ENCODE results near the gene RAD54L.

Gene RAD54L

DNA sequence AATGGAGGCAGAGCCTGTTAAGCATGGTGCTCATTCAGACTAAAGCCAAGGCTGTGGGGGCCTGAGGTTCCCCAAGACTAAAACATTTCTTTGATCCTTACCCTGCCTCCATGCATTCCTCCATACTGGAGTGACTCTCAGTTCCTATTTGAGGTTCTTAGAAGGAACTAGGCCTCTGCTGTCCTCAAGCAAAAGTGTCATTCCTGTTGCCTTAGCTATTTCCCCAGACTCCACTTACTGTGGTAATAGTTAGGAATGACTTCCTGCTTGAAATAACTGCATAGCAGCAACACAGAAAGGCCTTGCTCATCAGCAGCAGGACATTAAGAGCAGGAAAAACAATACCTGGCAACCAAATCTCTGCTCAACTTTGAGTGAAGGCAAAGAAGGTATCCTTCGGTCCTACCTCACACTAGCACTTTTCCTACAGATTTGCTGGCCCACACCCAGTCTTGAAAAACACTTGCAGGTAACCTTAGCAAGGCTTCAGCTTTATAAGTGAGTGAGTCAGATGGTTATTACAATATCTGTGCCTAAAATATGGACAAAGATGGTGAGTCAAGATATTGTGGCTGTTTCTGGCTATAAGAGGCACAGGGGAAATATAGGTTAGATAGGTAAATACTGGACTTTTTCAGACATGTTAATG lies 41.0 kb downstream of the RAD54L start:
- H3K4me1 ChIP-seq (ENCODE audit: insufficient read depth, insufficient read length): peaks cover 16% of the 10 kb centered on the region
- H3K4me3 ChIP-seq (ENCODE audit: insufficient read length, low read depth): no peak overlapping the region
- H3K9me3 ChIP-seq (ENCODE audit: insufficient read depth, low read length): no peaks in the 10 kb centered on the region
- no peaks in the 10 kb centered on the region for H3K27me3 ChIP-seq (ENCODE audit: insufficient read depth, insufficient read length)
- TF ChIP-seq ZNF274 (IDR thresholded peaks at IDR 0.05; ENCODE audit: low read depth, low read length) (no peak), SUZ12 (IDR thresholded peaks at IDR 0.05; ENCODE audit: extremely low read depth, insufficient read depth, insufficient read length) (no peak), YY1 (IDR thresholded peaks at IDR 0.05; ENCODE audit: insufficient read depth, insufficient read length) (no peak)
- no peak overlapping the region for H3K9ac ChIP-seq (ENCODE audit: insufficient read length, low read depth)
- H3K36me3 ChIP-seq (ENCODE audit: insufficient read depth, insufficient read length, low read length): peaks cover 76% of the 10 kb centered on the region
- DNase-seq (ENCODE audit: low read depth, low spot score): no peak

DNA sequence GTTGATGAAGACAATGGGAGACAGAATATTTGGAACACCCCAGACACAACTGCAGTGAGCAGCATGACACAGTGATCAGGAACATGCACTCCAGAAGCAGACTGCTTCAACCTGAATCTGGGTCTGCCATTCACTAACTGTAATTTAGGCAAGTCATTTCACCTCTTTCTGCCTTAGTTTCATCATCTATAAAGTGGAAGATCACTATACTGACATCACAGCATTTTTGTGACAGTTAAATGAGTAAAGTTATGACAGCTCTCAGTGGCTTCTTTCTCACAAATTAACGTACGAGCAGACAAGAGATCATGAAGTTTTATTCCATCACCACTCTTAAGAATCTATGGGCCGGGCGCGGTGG lies 41.6 kb downstream of the RAD54L start:
- no peak overlapping the region for H3K9ac ChIP-seq (ENCODE audit: insufficient read length, low read depth)
- TF ChIP-seq YY1 (IDR thresholded peaks at IDR 0.05; ENCODE audit: insufficient read depth, insufficient read length): no peak
- no peak for TF ChIP-seq ZNF274 (IDR thresholded peaks at IDR 0.05; ENCODE audit: low read depth, low read length)
- no peak for TF ChIP-seq SUZ12 (IDR thresholded peaks at IDR 0.05; ENCODE audit: extremely low read depth, insufficient read depth, insufficient read length)

DNA sequence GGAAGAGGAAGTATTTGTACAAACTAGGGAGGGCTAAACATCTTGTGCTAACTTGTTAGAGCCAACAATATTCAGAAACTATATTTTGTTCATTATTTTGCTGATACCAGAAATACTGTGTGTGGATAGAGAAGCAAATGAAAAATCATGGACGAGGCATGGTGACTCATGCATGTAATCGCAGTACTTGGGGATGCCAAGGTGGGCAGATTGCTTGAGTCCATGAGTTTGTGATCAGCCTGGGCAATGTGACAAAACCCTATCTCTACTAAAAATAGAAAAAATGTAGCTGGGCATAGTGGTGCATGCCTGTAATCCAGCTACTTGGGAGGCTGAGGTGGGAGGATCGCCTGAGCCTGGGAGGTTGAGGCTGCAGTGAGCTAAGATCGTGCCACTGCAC lies 42.4 kb downstream of the RAD54L start:
- H3K4me3 ChIP-seq (ENCODE audit: insufficient read length, low read depth): no peak overlapping the region
- peaks cover 12% of the 10 kb centered on the region for H3K4me1 ChIP-seq (ENCODE audit: insufficient read depth, insufficient read length)
- H3K9ac ChIP-seq (ENCODE audit: insufficient read length, low read depth): no peak overlapping the region
- peaks cover 78% of the 10 kb centered on the region for H3K36me3 ChIP-seq (ENCODE audit: insufficient read depth, insufficient read length, low read length)
- no peaks in the 10 kb centered on the region for H3K27me3 ChIP-seq (ENCODE audit: insufficient read depth, insufficient read length)
- H3K9me3 ChIP-seq (ENCODE audit: insufficient read depth, low read length): no peaks in the 10 kb centered on the region
- TF ChIP-seq SUZ12 (IDR thresholded peaks at IDR 0.05; ENCODE audit: extremely low read depth, insufficient read depth, insufficient read length): no peak
- no peak for TF ChIP-seq ZNF274 (IDR thresholded peaks at IDR 0.05; ENCODE audit: low read depth, low read length)
- no peak for TF ChIP-seq YY1 (IDR thresholded peaks at IDR 0.05; ENCODE audit: insufficient read depth, insufficient read length)
- DNase-seq (ENCODE audit: low read depth, low spot score): no peak

More for the DNA sequence above, 41.6 kb downstream of the RAD54L start:
- DNase-seq (ENCODE audit: low read depth, low spot score): no peak
- H3K9me3 ChIP-seq (ENCODE audit: insufficient read depth, low read length): no peaks in the 10 kb centered on the region
- H3K4me1 ChIP-seq (ENCODE audit: insufficient read depth, insufficient read length): peaks cover 16% of the 10 kb centered on the region
- H3K36me3 ChIP-seq (ENCODE audit: insufficient read depth, insufficient read length, low read length): peaks cover 77% of the 10 kb centered on the region
- no peak overlapping the region for H3K4me3 ChIP-seq (ENCODE audit: insufficient read length, low read depth)
- H3K27me3 ChIP-seq (ENCODE audit: insufficient read depth, insufficient read length): no peaks in the 10 kb centered on the region

DNA sequence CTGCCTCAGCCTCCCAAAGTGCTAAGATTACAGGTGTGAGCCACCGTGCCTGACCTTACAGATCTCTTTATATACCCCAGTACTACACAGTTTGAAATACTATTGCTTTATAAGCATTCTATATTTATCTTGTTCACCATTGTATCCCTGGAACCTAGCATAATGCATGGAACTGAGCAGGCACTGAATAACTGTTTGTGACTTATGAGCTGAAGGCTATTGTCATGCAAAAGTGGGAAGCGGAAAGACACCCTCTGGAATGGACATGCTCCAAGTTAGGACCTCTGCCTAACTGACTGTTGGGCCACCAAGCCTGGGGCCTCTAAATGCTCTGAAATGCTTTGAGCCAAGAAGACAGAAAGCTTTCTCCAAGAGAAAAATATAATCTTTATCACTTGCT lies 47.7 kb downstream of the RAD54L start:
- Histone ChIP-seq H3K27me3 (ENCODE audit: insufficient read depth, insufficient read length) (no peaks in the 10 kb centered on the region), H3K9me3 (ENCODE audit: insufficient read depth, low read length) (no peaks in the 10 kb centered on the region), H3K9ac (ENCODE audit: insufficient read length, low read depth) (no peak overlapping the region), H3K36me3 (ENCODE audit: insufficient read depth, insufficient read length, low read length) (peaks cover 71% of the 10 kb centered on the region), H3K4me3 (ENCODE audit: insufficient read length, low read depth) (no peak overlapping the region), H3K4me1 (ENCODE audit: insufficient read depth, insufficient read length) (peaks cover 5% of the 10 kb centered on the region)
- TF ChIP-seq SUZ12 (IDR thresholded peaks at IDR 0.05; ENCODE audit: extremely low read depth, insufficient read depth, insufficient read length) (no peak), YY1 (IDR thresholded peaks at IDR 0.05; ENCODE audit: insufficient read depth, insufficient read length) (no peak)
- DNase-seq (ENCODE audit: low read depth, low spot score): no peak

DNA sequence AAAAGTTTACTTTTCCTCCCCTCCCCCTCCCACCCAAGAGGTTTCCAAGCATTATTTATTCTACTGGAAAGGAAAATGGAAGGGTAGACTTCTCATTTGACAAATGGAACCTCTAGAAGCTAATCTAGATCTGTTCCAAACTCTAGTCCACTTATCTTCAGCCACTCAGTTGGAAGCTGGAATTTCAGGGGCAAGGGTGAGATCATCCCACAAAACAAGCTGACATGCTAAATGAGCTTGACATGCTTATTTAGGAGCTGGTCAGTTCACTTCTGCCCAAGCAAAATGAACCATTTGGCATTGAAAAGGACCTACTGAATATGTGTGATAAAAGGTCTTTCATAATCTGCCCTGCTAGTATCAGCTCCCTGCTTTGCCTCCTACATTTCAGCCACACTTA lies 50.8 kb downstream of the RAD54L start:
- Histone ChIP-seq H3K9ac (ENCODE audit: insufficient read length, low read depth) (no peak overlapping the region), H3K9me3 (ENCODE audit: insufficient read depth, low read length) (no peaks in the 10 kb centered on the region), H3K27me3 (ENCODE audit: insufficient read depth, insufficient read length) (no peaks in the 10 kb centered on the region), H3K4me3 (ENCODE audit: insufficient read length, low read depth) (no peak overlapping the region), H3K36me3 (ENCODE audit: insufficient read depth, insufficient read length, low read length) (peaks cover 54% of the 10 kb centered on the region), H3K4me1 (ENCODE audit: insufficient read depth, insufficient read length) (peaks cover 13% of the 10 kb centered on the region)
- no peak for TF ChIP-seq SUZ12 (IDR thresholded peaks at IDR 0.05; ENCODE audit: extremely low read depth, insufficient read depth, insufficient read length)
- no peak for TF ChIP-seq ZNF274 (IDR thresholded peaks at IDR 0.05; ENCODE audit: low read depth, low read length)
- TF ChIP-seq YY1 (IDR thresholded peaks at IDR 0.05; ENCODE audit: insufficient read depth, insufficient read length): no peak
- no peak for DNase-seq (ENCODE audit: low read depth, low spot score)

DNA sequence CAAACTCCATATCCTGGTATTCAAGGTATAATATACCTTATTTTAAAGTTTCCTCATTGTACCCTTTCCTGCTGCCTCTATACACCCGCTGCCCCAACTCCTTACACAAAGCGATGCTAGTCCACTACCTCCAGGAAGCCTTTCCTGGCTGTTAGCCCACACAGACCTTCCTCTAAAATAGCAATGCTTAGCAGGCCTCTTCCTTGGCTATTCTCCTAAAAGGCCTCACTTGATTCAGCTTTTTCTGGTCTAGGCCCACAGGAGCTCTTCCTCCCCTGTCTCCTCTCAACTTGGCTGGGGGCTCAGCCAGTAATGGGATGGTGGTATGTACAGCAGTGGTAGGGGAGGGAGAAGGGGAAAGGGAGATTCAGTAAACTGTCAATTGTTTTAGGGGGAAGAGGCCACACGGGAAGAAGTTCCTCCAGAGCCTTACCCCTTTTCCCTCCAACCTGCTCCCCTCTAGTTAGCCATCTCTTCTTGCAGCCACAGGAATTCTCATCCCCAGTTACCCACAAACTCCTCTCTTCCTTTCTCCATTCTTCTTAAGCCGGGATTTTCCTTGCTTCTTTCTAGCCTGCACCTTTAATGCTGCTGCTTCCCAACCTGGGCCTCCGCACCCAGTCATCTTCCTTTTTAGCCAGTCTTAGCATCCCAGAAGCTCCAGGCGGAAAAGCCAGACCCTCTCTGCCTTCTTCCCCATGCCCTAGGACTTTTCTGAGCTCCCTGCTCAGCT lies 53.3 kb downstream of the RAD54L start:
- Histone ChIP-seq H3K36me3 (ENCODE audit: insufficient read depth, insufficient read length, low read length) (peaks cover 41% of the 10 kb centered on the region), H3K4me3 (ENCODE audit: insufficient read length, low read depth) (peak overlapping the region; percentile 98), H3K9me3 (ENCODE audit: insufficient read depth, low read length) (no peaks in the 10 kb centered on the region), H3K9ac (ENCODE audit: insufficient read length, low read depth) (peak overlapping the region; percentile 97), H3K27me3 (ENCODE audit: insufficient read depth, insufficient read length) (no peaks in the 10 kb centered on the region), H3K4me1 (ENCODE audit: insufficient read depth, insufficient read length) (peaks cover 13% of the 10 kb centered on the region)
- TF ChIP-seq YY1 (IDR thresholded peaks at IDR 0.05; ENCODE audit: insufficient read depth, insufficient read length): no peak
- no peak for DNase-seq (ENCODE audit: low read depth, low spot score)

DNA sequence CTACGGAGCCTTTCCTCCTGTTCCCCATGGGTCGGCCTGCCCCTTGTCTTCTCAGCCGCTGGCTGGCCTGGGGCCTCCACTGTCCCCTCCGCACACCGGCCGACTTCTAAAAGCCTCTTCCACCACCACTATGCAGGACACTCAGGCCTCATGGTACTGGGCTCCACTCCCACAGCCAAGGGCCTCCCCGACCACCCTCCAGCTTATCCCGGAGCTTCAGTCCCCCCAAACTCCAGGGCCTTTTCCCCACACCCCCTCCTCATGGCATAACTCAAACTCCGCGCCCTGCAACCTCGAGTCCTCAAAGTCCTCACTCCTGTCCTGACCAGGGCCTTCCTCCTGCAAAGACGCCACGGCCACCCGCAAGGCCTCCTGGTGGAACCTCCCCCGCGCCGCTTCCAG lies 53.8 kb downstream of the RAD54L start:
- H3K27me3 ChIP-seq (ENCODE audit: insufficient read depth, insufficient read length): no peaks in the 10 kb centered on the region
- H3K9ac ChIP-seq (ENCODE audit: insufficient read length, low read depth): peak overlapping the region; percentile 97
- H3K4me3 ChIP-seq (ENCODE audit: insufficient read length, low read depth): peak overlapping the region; percentile 98
- H3K36me3 ChIP-seq (ENCODE audit: insufficient read depth, insufficient read length, low read length): peaks cover 42% of the 10 kb centered on the region
- DNase-seq (ENCODE audit: low read depth, low spot score): no peak
- TF ChIP-seq ZNF274 (IDR thresholded peaks at IDR 0.05; ENCODE audit: low read depth, low read length) (no peak), SUZ12 (IDR thresholded peaks at IDR 0.05; ENCODE audit: extremely low read depth, insufficient read depth, insufficient read length) (no peak), YY1 (IDR thresholded peaks at IDR 0.05; ENCODE audit: insufficient read depth, insufficient read length) (no peak)
- H3K9me3 ChIP-seq (ENCODE audit: insufficient read depth, low read length): no peaks in the 10 kb centered on the region
- peaks cover 13% of the 10 kb centered on the region for H3K4me1 ChIP-seq (ENCODE audit: insufficient read depth, insufficient read length)
